Osteoblast (primary cell): ENCODE data around the gene MAPT. TPM values are rescaled to one million over a fixed set of nuclear protein-coding genes. Genes with fewer than 3 reads are reported as not detected.

Experiments used
- DNase-seq: peaks from one replicate; pipeline ENCODE4 v3.0.0; 2011; ENCODE audit warnings: low spot score, mixed read lengths; ENCODE audit not compliant: insufficient read length; ENCODE audit errors: missing footprints
- H2AFZ ChIP-seq: 2 replicates; pipeline ENCODE4 v1.6.0; 2011; ENCODE audit warnings: mild to moderate bottlenecking, low read length
- H3K27ac ChIP-seq: 2 replicates; pipeline ENCODE4 v1.5.1; 2011; ENCODE audit warnings: mild to moderate bottlenecking, low read depth, low read length, moderate library complexity
- H3K27me3 ChIP-seq: 2 replicates; pipeline ENCODE4 v1.6.0; 2012; ENCODE audit warnings: mild to moderate bottlenecking, control low read depth, inconsistent platforms, low read length, moderate library complexity; ENCODE audit not compliant: insufficient read depth
- H3K36me3 ChIP-seq: 2 replicates; pipeline ENCODE4 v1.5.1; 2011; ENCODE audit warnings: mild to moderate bottlenecking, low read length, control low read depth, moderate library complexity; ENCODE audit not compliant: insufficient read depth
- H3K4me1 ChIP-seq: 2 replicates; pipeline ENCODE4 v1.5.1; 2011; ENCODE audit warnings: mild to moderate bottlenecking, low read length, control low read depth, moderate library complexity; ENCODE audit not compliant: insufficient read depth
- H3K4me2 ChIP-seq: 2 replicates; pipeline ENCODE4 v1.6.0; 2011; ENCODE audit warnings: mild to moderate bottlenecking, low read length; ENCODE audit not compliant: insufficient read depth
- H3K4me3 ChIP-seq: fragments of 200-600 bp; sonication (generic); 3 replicates; pipeline ENCODE4 v1.5.1; 2012; ENCODE audit warnings: mild to moderate bottlenecking, low read length, inconsistent platforms; ENCODE audit not compliant: insufficient read depth
- H3K79me2 ChIP-seq: 2 replicates; pipeline ENCODE4 v1.6.0; 2012; ENCODE audit warnings: mild to moderate bottlenecking, low read length, control low read depth, inconsistent platforms; ENCODE audit not compliant: insufficient read depth
- H3K9me3 ChIP-seq: 2 replicates; pipeline ENCODE4 v1.5.1; 2011; ENCODE audit warnings: low read depth, low read length, control low read depth
- H4K20me1 ChIP-seq: 2 replicates; pipeline ENCODE4 v1.6.0; 2012; ENCODE audit warnings: mild to moderate bottlenecking, low read length, control low read depth; ENCODE audit not compliant: insufficient read depth
- small RNA-seq: library from RNA; depleted of rRNA; stranded (forward); fragments of <200 nt; gene quantifications from one replicate; pipeline ENCODE3, GENCODE V24; 2012
- total RNA-seq: library from RNA; depleted of rRNA; stranded (reverse); fragments of >200 nt; gene quantifications from 2 replicates; pipeline ENCODE4 v1.2.3, GENCODE V29; 2012
- TF ChIP-seq, protein P1 (sequence below): IDR thresholded peaks from 2 replicates; pipeline ENCODE4 v1.5.1; 2011; ENCODE audit warnings: mild to moderate bottlenecking, low read depth, low read length, moderate library complexity; ENCODE audit errors: extremely low read depth

MAPT gene
- total RNA-seq, 1 donor, result 0.36 TPM

DNA sequence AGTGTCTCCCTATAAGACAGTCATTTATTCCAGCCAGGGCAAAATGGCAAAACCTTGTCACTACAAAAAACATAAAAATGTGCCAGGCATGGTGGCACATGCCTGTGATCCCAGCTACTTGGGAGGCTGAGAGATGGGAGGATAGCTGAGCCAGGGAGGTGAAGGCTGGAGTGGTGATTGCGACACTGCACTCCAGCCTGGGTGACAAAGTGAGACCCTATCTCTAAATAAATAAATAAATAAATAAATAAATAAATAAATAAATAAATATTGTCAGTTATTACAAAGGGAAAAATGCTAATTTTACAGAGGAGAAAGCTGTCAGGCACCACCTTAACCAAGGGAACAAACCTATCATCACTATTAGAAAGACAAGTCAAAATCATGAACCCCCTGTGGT is 180.2 kb downstream of the MAPT start:
- Histone ChIP-seq H4K20me1 (peaks cover 17% of the 10 kb centered on the region), H3K79me2 (peaks cover 80% of the 10 kb centered on the region)
- TF ChIP-seq, protein P1, sequence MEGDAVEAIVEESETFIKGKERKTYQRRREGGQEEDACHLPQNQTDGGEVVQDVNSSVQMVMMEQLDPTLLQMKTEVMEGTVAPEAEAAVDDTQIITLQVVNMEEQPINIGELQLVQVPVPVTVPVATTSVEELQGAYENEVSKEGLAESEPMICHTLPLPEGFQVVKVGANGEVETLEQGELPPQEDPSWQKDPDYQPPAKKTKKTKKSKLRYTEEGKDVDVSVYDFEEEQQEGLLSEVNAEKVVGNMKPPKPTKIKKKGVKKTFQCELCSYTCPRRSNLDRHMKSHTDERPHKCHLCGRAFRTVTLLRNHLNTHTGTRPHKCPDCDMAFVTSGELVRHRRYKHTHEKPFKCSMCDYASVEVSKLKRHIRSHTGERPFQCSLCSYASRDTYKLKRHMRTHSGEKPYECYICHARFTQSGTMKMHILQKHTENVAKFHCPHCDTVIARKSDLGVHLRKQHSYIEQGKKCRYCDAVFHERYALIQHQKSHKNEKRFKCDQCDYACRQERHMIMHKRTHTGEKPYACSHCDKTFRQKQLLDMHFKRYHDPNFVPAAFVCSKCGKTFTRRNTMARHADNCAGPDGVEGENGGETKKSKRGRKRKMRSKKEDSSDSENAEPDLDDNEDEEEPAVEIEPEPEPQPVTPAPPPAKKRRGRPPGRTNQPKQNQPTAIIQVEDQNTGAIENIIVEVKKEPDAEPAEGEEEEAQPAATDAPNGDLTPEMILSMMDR, result no peak

More for the DNA sequence above, 180.2 kb downstream of the MAPT start:
- H2AFZ ChIP-seq, result no peak overlapping the region
- no peaks in the 10 kb centered on the region for H3K9me3 ChIP-seq
- peaks cover 19% of the 10 kb centered on the region for H3K4me1 ChIP-seq
- no peak overlapping the region for H3K4me2 ChIP-seq
- no peak overlapping the region for H3K27ac ChIP-seq
- H3K27me3 ChIP-seq, result no peaks in the 10 kb centered on the region
- peaks cover 2% of the 10 kb centered on the region for H3K36me3 ChIP-seq
- DNase-seq, result no peak
- H3K4me3 ChIP-seq, result no peak overlapping the region

Small RNA genes within 50 kb of the gene (small RNA-seq; reads per million reads assigned to genes)
- not detected for gene RF00017

Other genes with a start within 250 kb of the MAPT start
- not detected in 2 replicates for gene CRHR1, start 110.2 kb upstream of the MAPT start, total RNA-seq
- gene SPPL2C, start 49.7 kb upstream of the MAPT start, total RNA-seq, result not detected in 2 replicates
- not detected in 2 replicates for gene STH, start 104.7 kb downstream of the MAPT start, total RNA-seq